Muscle layer of colon (tissue), 2 donors: ENCODE results near the gene COX7C.
"Not testable (repeated sequence)": the region's sequence is repeated elsewhere in the genome, so short reads cannot be mapped to it uniquely, and the experiment has no call there.

Experiments
- H3K27ac ChIP-seq: one replicate; pipeline ENCODE4 v1.7.0; 2013; ENCODE audit warnings: low read depth, mild to moderate bottlenecking, low read length, moderate library complexity
- H3K27me3 ChIP-seq, 2 donors: one replicate each; pipeline ENCODE4 v1.7.0; 2013; ENCODE audit warnings: low read length in 2 of 2, mild to moderate bottlenecking in 2 of 2; ENCODE audit not compliant: insufficient read depth in 2 of 2, control insufficient read depth in 1 of 2
- H3K36me3 ChIP-seq: one replicate; pipeline ENCODE4 v1.7.0; 2013; ENCODE audit warnings: mild to moderate bottlenecking, low read length; ENCODE audit not compliant: insufficient read depth
- H3K4me1 ChIP-seq: one replicate; pipeline ENCODE4 v1.7.0; 2013; ENCODE audit warnings: mild to moderate bottlenecking, low read length; ENCODE audit not compliant: insufficient read depth
- H3K4me3 ChIP-seq, 2 donors: one replicate each; pipeline ENCODE4 v1.7.0; 2013; ENCODE audit warnings: low read length in 2 of 2, low read depth in 1 of 2, mild to moderate bottlenecking in 1 of 2, moderate library complexity in 1 of 2
- H3K9ac ChIP-seq: one replicate; pipeline ENCODE4 v1.7.0; 2013; ENCODE audit warnings: low read length
- H3K9me3 ChIP-seq: one replicate; pipeline ENCODE4 v1.7.0; 2013; ENCODE audit warnings: mild to moderate bottlenecking, low read length
- donor health status: abdominal sarcoma.
- donor health status: Adenocarcinoma of cecum.

COX7C gene

DNA sequence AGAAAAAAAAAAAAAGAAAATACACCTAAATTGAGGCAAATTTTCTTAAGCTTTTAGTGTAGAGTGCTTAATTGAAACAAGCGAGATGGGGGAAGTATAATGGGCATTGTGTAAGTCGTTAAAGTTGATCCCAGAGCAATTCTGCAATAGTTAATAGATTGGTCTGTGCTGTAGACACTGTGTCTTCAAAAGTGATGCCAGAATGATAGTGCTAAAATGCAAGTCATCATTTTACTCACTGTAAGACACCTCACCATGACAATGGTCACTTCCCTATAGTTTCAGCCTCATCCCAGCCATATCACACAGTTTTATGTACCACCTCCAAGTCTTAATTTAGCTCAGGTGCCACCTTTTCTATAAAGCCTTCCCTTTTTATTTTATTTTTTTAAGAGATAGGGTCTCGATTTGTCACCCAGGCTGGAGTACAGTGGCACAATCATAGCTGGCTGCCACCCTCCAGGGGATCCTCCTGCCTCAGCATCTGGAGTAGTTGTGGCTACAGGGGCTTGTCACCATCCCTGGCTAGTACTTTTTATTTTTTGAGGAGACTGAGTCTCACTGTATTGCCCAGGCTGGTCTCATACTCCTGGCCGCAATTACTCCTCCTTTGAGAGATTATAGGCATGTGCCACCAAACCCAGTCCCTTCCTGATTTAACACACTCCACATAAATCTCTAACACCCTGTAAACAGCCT, 6.2 kb downstream of the COX7C start:
- H3K27me3 ChIP-seq: no peaks in the 10 kb centered on the region
- no peak overlapping the region for H3K9ac ChIP-seq
- H3K9me3 ChIP-seq: no peaks in the 10 kb centered on the region
- H3K4me1 ChIP-seq: peaks cover 9% of the 10 kb centered on the region
- H3K27ac ChIP-seq: no peak overlapping the region
- peaks cover 23% of the 10 kb centered on the region for H3K36me3 ChIP-seq
- H3K4me3 ChIP-seq: no peak overlapping the region

DNA sequence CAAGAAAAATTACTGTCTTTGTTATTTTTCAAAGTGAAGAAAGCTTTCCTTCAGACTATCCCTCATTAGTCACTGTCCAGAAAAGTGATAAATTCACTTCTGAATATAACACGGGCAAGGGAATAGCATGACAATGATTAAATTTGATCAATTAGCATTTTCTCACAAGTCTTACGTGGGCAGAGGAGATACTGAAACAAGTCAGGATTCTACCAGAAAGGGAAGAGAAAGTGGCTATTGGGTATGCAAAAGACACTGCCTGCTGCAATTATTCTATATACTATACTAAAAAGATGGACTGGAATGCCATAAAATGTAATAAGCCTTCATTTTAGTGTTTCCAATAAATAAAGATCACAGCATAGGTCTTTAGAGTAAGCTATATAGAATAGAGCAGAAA, 7.4 kb downstream of the COX7C start:
- Histone ChIP-seq H3K4me3 (no peak overlapping the region), H3K36me3 (peaks cover 12% of the 10 kb centered on the region), H3K27ac (no peak overlapping the region), H3K27me3 (no peaks in the 10 kb centered on the region), H3K9ac (no peak overlapping the region), H3K9me3 (no peaks in the 10 kb centered on the region), H3K4me1 (no peaks in the 10 kb centered on the region)

DNA sequence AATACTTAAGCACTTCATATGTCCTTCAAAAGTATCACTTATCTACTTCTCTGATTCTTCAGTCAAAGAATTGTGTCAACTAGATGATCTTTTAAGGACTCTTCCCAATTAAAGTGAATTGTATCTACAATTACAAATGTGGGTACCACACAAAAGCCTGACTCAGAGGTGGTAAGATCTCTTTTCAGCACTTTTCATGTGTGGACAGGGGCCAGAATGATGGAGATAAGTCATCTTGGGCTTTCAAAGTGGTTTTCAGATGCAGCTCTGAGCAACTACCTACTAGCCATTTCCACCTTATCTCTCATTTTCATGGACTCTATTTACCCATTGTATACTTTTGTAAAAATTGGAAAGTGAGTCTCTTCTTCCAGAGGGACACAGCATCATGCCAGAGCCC, 8.4 kb downstream of the COX7C start:
- no peak overlapping the region for H3K27ac ChIP-seq
- no peaks in the 10 kb centered on the region for H3K27me3 ChIP-seq
- H3K9ac ChIP-seq: no peak overlapping the region
- H3K4me3 ChIP-seq: no peak overlapping the region
- H3K36me3 ChIP-seq: peaks cover 7% of the 10 kb centered on the region
- no peaks in the 10 kb centered on the region for H3K9me3 ChIP-seq
- H3K4me1 ChIP-seq: no peaks in the 10 kb centered on the region

DNA sequence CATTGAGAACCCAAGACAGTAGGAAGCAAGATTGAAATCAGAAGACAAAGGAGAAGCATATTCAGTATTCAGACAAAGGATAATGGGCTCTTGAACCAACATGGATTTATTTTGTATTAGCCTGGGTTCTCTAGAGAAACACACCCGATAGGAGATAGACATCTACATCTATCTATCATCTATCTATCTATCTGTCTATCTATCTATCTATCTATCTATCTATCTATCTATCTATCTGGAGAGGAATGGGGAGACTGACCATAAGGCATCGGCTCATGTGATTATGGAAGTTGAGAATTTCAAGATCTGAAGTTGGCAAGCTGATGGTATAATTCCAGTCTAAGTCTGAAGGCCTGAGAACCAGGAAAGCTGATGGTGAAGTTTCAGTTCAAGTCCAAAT, 13.4 kb downstream of the COX7C start:
- Histone ChIP-seq H3K27me3 (no peaks in the 10 kb centered on the region), H3K4me3 (no peak overlapping the region), H3K4me1 (no peaks in the 10 kb centered on the region), H3K36me3 (no peaks in the 10 kb centered on the region), H3K9me3 (no peaks in the 10 kb centered on the region), H3K27ac (no peak overlapping the region), H3K9ac (no peak overlapping the region)

DNA sequence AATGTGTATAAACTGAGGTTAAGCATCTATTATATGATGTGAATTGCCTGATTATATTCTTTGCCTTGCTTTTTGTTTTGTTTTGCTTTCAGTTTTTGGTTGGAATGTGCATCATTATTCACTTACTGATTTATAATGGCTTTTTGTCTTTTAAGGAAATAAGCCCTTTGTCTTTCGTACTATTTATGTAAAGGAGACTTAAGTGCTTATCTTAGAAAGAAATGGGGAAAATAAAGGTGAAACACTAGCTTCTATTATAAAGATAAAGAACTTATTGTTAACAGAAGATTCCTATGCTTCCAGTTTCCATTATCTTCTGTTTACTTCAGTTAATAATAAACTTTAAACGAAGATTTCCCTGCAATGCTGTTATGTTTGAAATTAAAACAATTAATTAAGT, 23.3 kb downstream of the COX7C start:
- peaks cover 3% of the 10 kb centered on the region for H3K9me3 ChIP-seq
- no peak overlapping the region for H3K4me3 ChIP-seq
- no peaks in the 10 kb centered on the region for H3K36me3 ChIP-seq
- H3K27me3 ChIP-seq: no peaks in the 10 kb centered on the region
- H3K4me1 ChIP-seq: no peaks in the 10 kb centered on the region
- no peak overlapping the region for H3K9ac ChIP-seq
- H3K27ac ChIP-seq: no peak overlapping the region

DNA sequence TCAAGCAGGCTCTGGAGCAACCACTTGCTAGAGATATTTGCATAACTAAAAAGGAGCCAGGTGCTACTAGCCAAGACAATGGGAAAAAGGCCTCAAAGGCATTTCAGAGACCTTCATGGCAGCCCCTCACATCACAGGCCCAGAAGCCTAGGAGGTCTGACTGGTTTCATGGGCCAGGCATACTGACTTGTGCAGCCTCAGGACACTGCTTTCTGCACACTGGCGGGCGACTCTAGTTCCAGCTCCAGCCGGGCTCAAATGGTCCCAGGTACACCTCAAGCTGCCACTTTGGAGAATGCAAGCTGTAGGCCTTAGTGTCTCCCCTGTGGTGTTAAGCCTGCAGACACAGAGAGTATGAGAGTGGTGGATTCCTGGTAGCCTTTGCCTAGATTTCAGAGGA, 27.1 kb downstream of the COX7C start:
- Histone ChIP-seq H3K9me3 (peaks cover 3% of the 10 kb centered on the region), H3K27ac (no peak overlapping the region), H3K36me3 (no peaks in the 10 kb centered on the region), H3K4me3 (no peak overlapping the region), H3K27me3 (no peaks in the 10 kb centered on the region), H3K4me1 (no peaks in the 10 kb centered on the region), H3K9ac (no peak overlapping the region)

DNA sequence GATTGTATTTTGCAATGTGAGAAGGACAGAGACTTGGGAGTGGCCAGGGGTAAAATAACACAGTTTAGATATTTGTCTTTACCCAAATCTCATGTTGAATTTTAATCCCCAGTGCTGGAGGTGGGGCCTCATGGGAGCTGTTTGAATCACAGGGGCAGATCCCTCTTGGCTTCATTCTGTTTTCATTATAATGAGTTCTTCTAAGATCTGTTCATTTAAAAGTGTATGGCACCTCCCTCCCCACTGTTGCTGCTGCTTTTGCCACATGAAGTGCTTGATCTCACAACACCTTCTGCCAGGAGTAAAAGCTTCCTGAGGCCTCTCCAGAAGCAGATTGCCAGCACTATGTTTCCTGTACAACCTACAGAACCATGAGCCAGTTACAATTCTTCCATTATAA, 28.1 kb downstream of the COX7C start:
- no peaks in the 10 kb centered on the region for H3K4me1 ChIP-seq
- H3K27me3 ChIP-seq: no peaks in the 10 kb centered on the region

DNA sequence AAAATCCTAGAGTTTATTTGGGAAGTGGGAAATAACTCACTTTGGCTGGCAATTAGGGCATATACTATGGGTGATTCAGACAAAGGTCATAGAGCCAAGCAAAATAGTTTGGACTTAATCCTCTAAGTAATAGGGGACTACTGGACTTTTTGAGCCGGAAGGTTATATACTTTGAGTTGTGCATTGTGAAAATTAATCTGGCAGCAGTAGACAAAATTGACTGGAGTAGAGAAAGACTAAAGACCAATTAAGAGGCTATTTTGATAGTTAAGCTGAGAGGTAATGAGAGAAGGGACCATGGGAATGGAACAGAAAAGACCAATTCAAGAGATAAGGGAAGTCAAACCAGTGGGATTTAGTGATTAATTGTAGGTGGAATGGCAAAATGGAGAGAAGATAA, 28.9 kb downstream of the COX7C start:
- Histone ChIP-seq H3K4me3 (no peak overlapping the region), H3K27me3 (no peaks in the 10 kb centered on the region), H3K9ac (no peak overlapping the region), H3K27ac (no peak overlapping the region), H3K9me3 (peaks cover 3% of the 10 kb centered on the region), H3K4me1 (no peaks in the 10 kb centered on the region), H3K36me3 (no peaks in the 10 kb centered on the region)

More for the DNA sequence above, 28.1 kb downstream of the COX7C start:
- peaks cover 3% of the 10 kb centered on the region for H3K9me3 ChIP-seq
- no peaks in the 10 kb centered on the region for H3K36me3 ChIP-seq
- no peak overlapping the region for H3K4me3 ChIP-seq
- H3K9ac ChIP-seq: no peak overlapping the region
- H3K27ac ChIP-seq: no peak overlapping the region

DNA sequence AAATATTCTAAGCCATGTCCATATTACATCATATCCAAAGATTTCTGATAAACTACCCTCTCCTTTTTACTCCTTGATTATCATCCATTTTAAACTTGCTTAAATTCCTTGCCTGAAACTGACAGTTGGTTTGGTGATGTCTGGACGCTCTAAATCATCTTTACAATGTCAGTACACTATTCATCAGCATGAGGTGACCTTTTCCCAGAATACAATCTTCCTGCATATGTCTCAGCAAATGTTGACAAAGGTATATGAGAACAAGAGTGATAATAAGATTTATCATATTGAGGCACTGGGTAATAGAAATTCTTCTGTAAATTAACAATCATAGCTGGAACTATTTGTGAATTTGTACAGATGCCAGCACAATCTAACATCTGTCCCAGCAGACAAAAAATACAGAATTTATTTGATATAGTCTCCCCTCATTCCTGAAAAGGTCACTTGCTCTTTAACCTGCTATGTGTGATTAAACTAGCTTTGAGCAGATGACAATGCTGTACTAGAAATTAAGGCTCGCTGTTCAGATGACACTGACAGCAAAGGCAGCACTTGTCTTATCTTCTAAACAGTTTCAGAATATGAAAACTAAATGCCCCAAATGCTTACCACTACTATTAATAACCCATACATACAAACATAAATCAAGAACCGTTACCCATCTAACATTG, 32.2 kb downstream of the COX7C start:
- no peaks in the 10 kb centered on the region for H3K27me3 ChIP-seq
- no peak overlapping the region for H3K9ac ChIP-seq
- H3K4me1 ChIP-seq: no peaks in the 10 kb centered on the region
- no peak overlapping the region for H3K4me3 ChIP-seq
- H3K27ac ChIP-seq: no peak overlapping the region
- H3K9me3 ChIP-seq: peaks cover 3% of the 10 kb centered on the region
- H3K36me3 ChIP-seq: no peaks in the 10 kb centered on the region

DNA sequence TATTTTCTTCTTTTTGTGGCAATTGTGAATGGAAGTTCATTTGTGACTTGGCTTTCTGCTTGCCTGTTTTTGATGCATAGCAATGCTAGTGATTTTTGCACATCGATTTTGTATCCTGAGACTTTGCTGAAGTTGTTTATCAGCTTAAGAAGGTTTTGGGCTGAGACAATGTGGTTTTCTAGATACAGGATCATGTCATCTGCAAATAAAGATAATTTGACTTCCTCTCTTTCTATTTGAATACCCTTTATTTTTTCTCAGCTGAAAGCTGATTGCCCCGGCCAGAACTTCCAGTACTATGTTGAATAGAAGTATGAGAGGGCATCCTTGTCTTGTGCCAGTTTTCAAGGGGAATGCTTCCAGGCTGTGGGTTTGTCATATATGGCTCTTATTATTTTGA, 43.0 kb downstream of the COX7C start:
- not testable (repeated sequence) for H3K9ac ChIP-seq, H3K27ac ChIP-seq, H3K36me3 ChIP-seq, H3K27me3 ChIP-seq, H3K4me1 ChIP-seq, H3K9me3 ChIP-seq, H3K4me3 ChIP-seq

DNA sequence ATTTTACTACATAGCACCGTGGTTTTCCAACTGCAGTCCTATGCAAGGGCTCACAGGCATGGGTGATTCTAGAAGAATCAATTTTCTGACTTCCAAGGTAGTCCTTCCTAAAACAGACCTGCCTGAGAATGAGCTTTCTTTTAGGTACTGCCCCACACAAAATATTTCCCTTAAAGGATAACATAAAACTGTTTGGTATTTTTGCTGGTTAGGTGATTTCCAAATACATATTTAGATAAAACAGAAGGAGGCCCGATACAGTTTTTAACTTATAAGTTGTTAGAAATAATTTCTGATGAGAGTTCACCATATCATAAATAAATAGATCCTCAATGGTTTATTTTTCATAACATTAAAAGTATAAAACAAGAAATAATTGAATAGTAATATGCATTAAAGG, 46.4 kb downstream of the COX7C start:
- no peak overlapping the region for H3K9ac ChIP-seq
- H3K4me3 ChIP-seq: no peak overlapping the region
- no peaks in the 10 kb centered on the region for H3K36me3 ChIP-seq
- H3K4me1 ChIP-seq: no peaks in the 10 kb centered on the region
- H3K9me3 ChIP-seq: no peaks in the 10 kb centered on the region
- H3K27ac ChIP-seq: no peak overlapping the region
- H3K27me3 ChIP-seq: no peaks in the 10 kb centered on the region
